H1 (cell line): ENCODE results near the gene GPD1L. TPM values are rescaled to one million over a fixed set of nuclear protein-coding genes. Genes with fewer than 3 reads are reported as not detected.

Source experiments
- CTCF ChIA-PET: fragments of 300-600 bp; sonication (Branson Sonifier 250); formaldehyde crosslinking; loops from one replicate; lab custom pipeline; 2021; ENCODE audit not compliant: partially characterized antibody; lab: Charles Lee
- POLR2A ChIA-PET: fragments of 300-600 bp; sonication (Branson Sonifier 250); formaldehyde crosslinking; loops from one replicate; lab custom pipeline; 2021; ENCODE audit warnings: inconsistent platforms; ENCODE audit not compliant: partially characterized antibody; lab: Charles Lee
- DNase-seq, 2 experiments: peaks; one replicate each; pipeline versions ENCODE4 v3.0.0 to v3.0.0-alpha.2; 2010 to 2022; ENCODE audit warnings: low spot score in 2 of 2, low read depth in 1 of 2, mixed read lengths in 1 of 2
- FAIRE-seq: peaks from 2 replicates; lab custom pipeline; 2011; peaks lifted over from hg19 to GRCh38; lab: Jason Lieb, UNC
- H2AFZ ChIP-seq: 2 replicates; pipeline ENCODE4 v1.8.1; 2012; ENCODE audit warnings: low read length, inconsistent platforms
- H2AK5ac ChIP-seq: 2 replicates; pipeline ENCODE4 v1.6.1; 2013; ENCODE audit warnings: low read depth, low read length
- H2BK120ac ChIP-seq: replicated peaks from 2 replicates; pipeline ENCODE3; 2013; ENCODE audit warnings: low read depth, low read length, inconsistent platforms
- H2BK12ac ChIP-seq: 2 replicates; pipeline ENCODE4 v1.6.1; 2013; ENCODE audit warnings: low read depth, low read length
- H2BK15ac ChIP-seq: 2 replicates; pipeline ENCODE4 v1.6.1; 2013; ENCODE audit warnings: low read length
- H2BK20ac ChIP-seq: 2 replicates; pipeline ENCODE4 v1.6.1; 2013; ENCODE audit warnings: low read length
- H2BK5ac ChIP-seq: 2 replicates; pipeline ENCODE4 v1.6.1; 2013; ENCODE audit warnings: low read depth, low read length
- H3K14ac ChIP-seq: 2 replicates; pipeline ENCODE4 v1.6.1; 2013; ENCODE audit warnings: inconsistent platforms; ENCODE audit not compliant: insufficient read length
- H3K18ac ChIP-seq: 2 replicates; pipeline ENCODE4 v1.6.1; 2013; ENCODE audit warnings: low read length; ENCODE audit errors: extremely low read depth
- H3K23ac ChIP-seq: 2 replicates; pipeline ENCODE4 v1.6.1; 2013; ENCODE audit warnings: inconsistent platforms; ENCODE audit not compliant: insufficient read length
- H3K23me2 ChIP-seq: 2 replicates; pipeline ENCODE4 v1.6.1; 2013; ENCODE audit warnings: low read depth, low read length
- H3K27ac ChIP-seq: 2 replicates; pipeline ENCODE4 v1.6.1; 2011; ENCODE audit warnings: low read depth, low read length, inconsistent platforms
- H3K27me3 ChIP-seq, 4 experiments: replicated peaks in 1 of 4; 1 replicate in 1 of 4; 2 replicates in 3 of 4; pipeline versions ENCODE4 v1.6.1 to v1.8.1; 2011 to 2013; ENCODE audit warnings: low read length in 3 of 4, mild to moderate bottlenecking in 3 of 4, inconsistent platforms in 2 of 4, mixed read lengths in 2 of 4, moderate library complexity in 1 of 4; ENCODE audit not compliant: control insufficient read depth in 3 of 4, insufficient read depth in 3 of 4; ENCODE audit errors: extremely low read depth in 1 of 4
- H3K36me3 ChIP-seq, 4 experiments: 2 replicates each; pipeline versions ENCODE4 v1.6.1 to v1.8.1; 2011 to 2013; ENCODE audit warnings: mild to moderate bottlenecking in 4 of 4, low read length in 3 of 4, moderate library complexity in 2 of 4, control low read depth in 1 of 4, inconsistent platforms in 1 of 4; ENCODE audit not compliant: insufficient read depth in 4 of 4, control insufficient read depth in 2 of 4
- H3K4ac ChIP-seq: replicated peaks from 2 replicates; pipeline ENCODE3; 2013; ENCODE audit warnings: low read length, low read depth, mixed read lengths, inconsistent platforms; ENCODE audit not compliant: insufficient read length
- H3K4me1 ChIP-seq, 4 experiments: replicated peaks in 1 of 4; 1 replicate in 1 of 4; 2 replicates in 3 of 4; pipeline versions ENCODE4 v1.6.1 to v1.8.1; 2011 to 2013; ENCODE audit warnings: low read length in 3 of 4, inconsistent platforms in 2 of 4, mixed read lengths in 1 of 4; ENCODE audit not compliant: insufficient read depth in 4 of 4, control insufficient read depth in 3 of 4
- H3K4me2 ChIP-seq, 2 experiments: 2 replicates each; pipeline versions ENCODE4 v1.6.1 to v1.8.1; 2011 to 2013; ENCODE audit warnings: low read depth in 2 of 2, low read length in 2 of 2, control low read depth in 1 of 2, inconsistent platforms in 1 of 2, mild to moderate bottlenecking in 1 of 2; ENCODE audit not compliant: insufficient read depth in 1 of 2
- H3K4me3 ChIP-seq, 4 experiments: fragments of 200-600, 300-600 bp in 1 of 4; sonication (generic), shearing (Covaris generic), sonication (Bioruptor Twin) in 1 of 4; 2 replicates each; pipeline versions ENCODE4 v1.5.1 to v1.8.1; 2011 to 2016; ENCODE audit warnings: low read length in 4 of 4, low read depth in 3 of 4, control low read depth in 2 of 4, inconsistent platforms in 2 of 4, mild to moderate bottlenecking in 2 of 4, mixed read lengths in 1 of 4, moderate library complexity in 1 of 4; ENCODE audit not compliant: insufficient read depth in 2 of 4; ENCODE audit errors: extremely low read depth in 1 of 4
- H3K56ac ChIP-seq: replicated peaks from 2 replicates; pipeline ENCODE3; 2013; ENCODE audit warnings: low read depth, mild to moderate bottlenecking, mixed read lengths, low read length, inconsistent platforms; ENCODE audit not compliant: insufficient read length
- H3K79me1 ChIP-seq: 2 replicates; pipeline ENCODE4 v1.6.1; 2013; ENCODE audit warnings: low read depth, low read length, control low read depth
- H3K79me2 ChIP-seq, 2 experiments: 2 replicates each; pipeline versions ENCODE4 v1.6.1 to v1.8.1; 2012 to 2013; ENCODE audit warnings: low read length in 2 of 2, mild to moderate bottlenecking in 2 of 2, inconsistent platforms in 1 of 2; ENCODE audit not compliant: insufficient read depth in 2 of 2, control insufficient read depth in 1 of 2
- H3K9ac ChIP-seq, 4 experiments: replicated peaks in 1 of 4; 1 replicate in 1 of 4; 2 replicates in 3 of 4; pipeline versions ENCODE4 v1.6.1 to v1.8.1; 2011 to 2013; ENCODE audit warnings: low read depth in 3 of 4, low read length in 3 of 4, control low read depth in 2 of 4, mild to moderate bottlenecking in 2 of 4, moderate library complexity in 2 of 4, inconsistent platforms in 1 of 4; ENCODE audit errors: extremely low read depth in 1 of 4
- H3K9me3 ChIP-seq, 2 experiments: 2 replicates each; pipeline versions ENCODE4 v1.6.1 to v1.8.1; 2012 to 2013; ENCODE audit warnings: mild to moderate bottlenecking in 2 of 2, moderate library complexity in 2 of 2, control low read depth in 1 of 2, inconsistent platforms in 1 of 2, low read depth in 1 of 2, low read length in 1 of 2, mixed read lengths in 1 of 2; ENCODE audit not compliant: insufficient read depth in 2 of 2
- H4K20me1 ChIP-seq, 2 experiments: replicated peaks in 1 of 2; 2 replicates each; pipeline versions ENCODE3 to v1.8.1; 2011 to 2013; ENCODE audit warnings: inconsistent platforms in 2 of 2, low read length in 2 of 2, mild to moderate bottlenecking in 1 of 2; ENCODE audit not compliant: insufficient read depth in 2 of 2, control insufficient read depth in 1 of 2
- H4K5ac ChIP-seq: 2 replicates; pipeline ENCODE4 v1.6.1; 2013; ENCODE audit warnings: low read length, low read depth, mixed read lengths, inconsistent platforms; ENCODE audit not compliant: insufficient read length
- H4K8ac ChIP-seq: 2 replicates; pipeline ENCODE4 v1.8.0; 2013; ENCODE audit warnings: mild to moderate bottlenecking, moderate library complexity, low read length, inconsistent platforms; ENCODE audit not compliant: insufficient read depth; ENCODE audit errors: extremely low read depth
- H4K91ac ChIP-seq: replicated peaks from 2 replicates; pipeline ENCODE3; 2013; ENCODE audit warnings: low read length, mixed read lengths, inconsistent platforms; ENCODE audit not compliant: insufficient read length
- ATF3 ChIP-seq: IDR thresholded peaks from 2 replicates; pipeline ENCODE4 v1.6.1; 2011; ENCODE audit warnings: low read depth, mild to moderate bottlenecking, low read length; ENCODE audit not compliant: insufficient read depth
- BACH1 ChIP-seq: IDR thresholded peaks from 2 replicates; pipeline ENCODE4 v1.6.1; 2012; ENCODE audit warnings: low read length, improper control_type of control experiment
- HDAC2 ChIP-seq, 2 experiments: fragments of 300-600 bp in 1 of 2; sonication (generic) in 1 of 2; IDR thresholded peaks; 2 replicates each; pipeline ENCODE4 v1.6.1; 2011 to 2012; ENCODE audit warnings: low read depth in 2 of 2, low read length in 2 of 2, mild to moderate bottlenecking in 2 of 2, moderate library complexity in 2 of 2, borderline replicate concordance in 1 of 2, inconsistent platforms in 1 of 2
- KDM5A ChIP-seq: fragments of 200-600 bp; IDR thresholded peaks from 2 replicates; pipeline ENCODE4 v1.7.1; 2012; ENCODE audit warnings: mild to moderate bottlenecking, low read length, inconsistent platforms, mixed read lengths
- MAFK ChIP-seq: IDR thresholded peaks from 2 replicates; pipeline ENCODE4 v1.6.1; 2012; ENCODE audit warnings: low read depth, mild to moderate bottlenecking, improper control_type of control experiment, low read length
- POU5F1 ChIP-seq: IDR thresholded peaks from 2 replicates; pipeline ENCODE4 v1.6.1; 2011; ENCODE audit warnings: low read depth, mild to moderate bottlenecking, low read length, moderate library complexity
- RBBP5 ChIP-seq: IDR thresholded peaks from 2 replicates; pipeline ENCODE4 v1.7.1; 2012; ENCODE audit warnings: low read depth, mild to moderate bottlenecking, inconsistent platforms, low read length, moderate library complexity, borderline replicate concordance
- SIX5 ChIP-seq: IDR thresholded peaks from 2 replicates; pipeline ENCODE4 v1.6.1; 2011; ENCODE audit warnings: mild to moderate bottlenecking, low read depth, low read length
- SRF ChIP-seq: IDR thresholded peaks from 2 replicates; pipeline ENCODE4 v1.6.1; 2011; ENCODE audit warnings: mild to moderate bottlenecking, low read depth, low read length, moderate library complexity
- SUZ12 ChIP-seq: fragments of 200-600 bp; sonication (generic); IDR thresholded peaks from 2 replicates; pipeline ENCODE4 v1.6.1; 2012; ENCODE audit warnings: mild to moderate bottlenecking, inconsistent platforms, low read length, moderate library complexity, mixed read lengths
- TBP ChIP-seq: IDR thresholded peaks from 2 replicates; pipeline ENCODE4 v1.6.1; 2011; ENCODE audit warnings: low read depth, low read length, improper control_type of control experiment
- WGBS, 2 experiments: shearing (Covaris generic) in 1 of 2; methylation state at CpG; one replicate each; pipeline versions ENCODE4 v1.1.6 to v1.1.7; 2013 to 2015; ENCODE audit warnings: low lambda C conversion rate in 2 of 2, mixed read lengths in 2 of 2, inconsistent platforms in 1 of 2, low coverage in 1 of 2, missing lambda C conversion rate in 1 of 2; ENCODE audit not compliant: insufficient replicate concordance in 2 of 2, insufficient coverage in 1 of 2, insufficient read length in 1 of 2; ENCODE audit errors: extremely low coverage in 1 of 2, missing lambda C conversion rate in 1 of 2; 5-methylcytosine and 5-hydroxymethylcytosine counted together
- polyA plus RNA-seq, 7 experiments: library from polyadenylated mRNA; depleted of rRNA in 3 of 7; stranded (reverse) in 5 of 7; unstranded in 2 of 7; fragments of >200 nt in 5 of 7; fragments of 200-250 nt in 2 of 7; gene quantifications; 1 replicate in 5 of 7; 2 replicates in 1 of 7; 4 replicates in 1 of 7; pipeline versions ENCODE4 v1.2.1 to v1.2.3, GENCODE V29; 2011 to 2013; ENCODE audit warnings: missing spikeins in 2 of 7, mixed read lengths in 2 of 7
- total RNA-seq: library from RNA; stranded (reverse); fragmentation: NEBNext Ultra II Directional; extraction: Animal tissue kit (Norgen Biotek cat#: 25700); gene quantifications from 2 replicates; pipeline ENCODE4 v1.2.1, GENCODE V29; 2021
- TF ChIP-seq, protein P1 (sequence below), 3 experiments: IDR thresholded peaks; 1 replicate in 2 of 3; 2 replicates in 1 of 3; pipeline versions ENCODE4 v1.5.1 to v1.6.1; 2011; ENCODE audit warnings: low read length in 3 of 3, mild to moderate bottlenecking in 3 of 3, inconsistent platforms in 2 of 3, low read depth in 1 of 3, moderate library complexity in 1 of 3; ENCODE audit not compliant: insufficient read depth in 1 of 3; ENCODE audit errors: control extremely low read depth in 1 of 3

GPD1L gene
- total and polyA plus RNA-seq, 2 of the 8 experiments (the other 6 are each of a cell fraction or from before 2014, with no cell fraction given) = 2.4 to 8.4 TPM

DNA sequence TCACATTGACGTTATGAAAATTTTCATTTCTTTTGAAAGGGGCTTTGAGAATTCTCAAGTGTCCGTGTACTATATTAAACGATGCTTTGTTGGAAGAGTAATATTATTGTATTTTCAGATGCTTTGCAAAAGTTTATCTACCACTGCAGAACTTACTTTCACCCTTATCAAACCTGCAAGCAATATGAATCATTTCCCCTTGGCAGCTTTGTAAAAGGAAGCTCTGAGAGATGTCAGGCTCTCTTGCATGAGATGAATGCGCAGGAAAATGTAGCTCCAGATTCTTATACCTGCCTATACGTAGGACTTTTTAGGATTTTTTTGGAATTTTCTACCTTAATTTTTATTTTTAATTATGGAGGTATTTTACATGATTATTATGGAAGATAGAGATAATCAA is 34.5 kb downstream of the GPD1L start:
- H2BK120ac ChIP-seq = no peak overlapping the region
- H3K9me3 ChIP-seq = no peaks in the 10 kb centered on the region
- H3K23ac ChIP-seq = no peak overlapping the region
- no peak overlapping the region for H2BK12ac ChIP-seq
- H2AFZ ChIP-seq = no peak overlapping the region
- H3K9ac ChIP-seq = no peak overlapping the region
- no peaks in the 10 kb centered on the region for H3K4me1 ChIP-seq
- H3K27ac ChIP-seq = no peak overlapping the region
- H4K20me1 ChIP-seq = peaks cover 0 to 2% of the 10 kb centered on the region in 2 experiments
- H2BK15ac ChIP-seq = no peak overlapping the region
- no peak overlapping the region for H4K8ac ChIP-seq
- H3K4ac ChIP-seq = no peak overlapping the region
- no peak overlapping the region for H3K14ac ChIP-seq
- H3K23me2 ChIP-seq = no peaks in the 10 kb centered on the region; the same call in 1 of the 2 replicates
- H4K91ac ChIP-seq = no peak overlapping the region
- H3K36me3 ChIP-seq = no peaks in the 10 kb centered on the region
- FAIRE-seq = no peak
- H2BK20ac ChIP-seq = no peak overlapping the region
- 95% methylated on average over 5 of the region's 5 CpGs; no CpG with 5 or more reads in 1 of the 2 experiments for WGBS, 2 experiments
- H2AK5ac ChIP-seq = no peak overlapping the region
- POLR2A ChIA-PET = no interaction called here
- no peaks in the 10 kb centered on the region for H3K79me1 ChIP-seq
- no peak overlapping the region for H4K5ac ChIP-seq
- H3K4me2 ChIP-seq = no peak overlapping the region
- H3K56ac ChIP-seq = no peak overlapping the region
- no peak for DNase-seq
- H3K4me3 ChIP-seq = no peak overlapping the region
- no peak overlapping the region for H3K18ac ChIP-seq
- H3K79me2 ChIP-seq = no peaks in the 10 kb centered on the region
- H2BK5ac ChIP-seq = no peak overlapping the region
- CTCF ChIA-PET = no interaction called here
- no peaks in the 10 kb centered on the region for H3K27me3 ChIP-seq
- TF ChIP-seq BACH1 (no peak), HDAC2 (IDR thresholded peaks at IDR 0.05; ENCODE audit: borderline replicate concordance in 1 of 2, low read depth in 2 of 2, low read length in 2 of 2) (no peak), ATF3 (no peak), SRF (no peak), POU5F1 (no peak), SUZ12 (no peak), KDM5A (no peak), SIX5 (no peak), RBBP5 (no peak), TBP (no peak), MAFK (no peak)
- TF ChIP-seq, protein P1, sequence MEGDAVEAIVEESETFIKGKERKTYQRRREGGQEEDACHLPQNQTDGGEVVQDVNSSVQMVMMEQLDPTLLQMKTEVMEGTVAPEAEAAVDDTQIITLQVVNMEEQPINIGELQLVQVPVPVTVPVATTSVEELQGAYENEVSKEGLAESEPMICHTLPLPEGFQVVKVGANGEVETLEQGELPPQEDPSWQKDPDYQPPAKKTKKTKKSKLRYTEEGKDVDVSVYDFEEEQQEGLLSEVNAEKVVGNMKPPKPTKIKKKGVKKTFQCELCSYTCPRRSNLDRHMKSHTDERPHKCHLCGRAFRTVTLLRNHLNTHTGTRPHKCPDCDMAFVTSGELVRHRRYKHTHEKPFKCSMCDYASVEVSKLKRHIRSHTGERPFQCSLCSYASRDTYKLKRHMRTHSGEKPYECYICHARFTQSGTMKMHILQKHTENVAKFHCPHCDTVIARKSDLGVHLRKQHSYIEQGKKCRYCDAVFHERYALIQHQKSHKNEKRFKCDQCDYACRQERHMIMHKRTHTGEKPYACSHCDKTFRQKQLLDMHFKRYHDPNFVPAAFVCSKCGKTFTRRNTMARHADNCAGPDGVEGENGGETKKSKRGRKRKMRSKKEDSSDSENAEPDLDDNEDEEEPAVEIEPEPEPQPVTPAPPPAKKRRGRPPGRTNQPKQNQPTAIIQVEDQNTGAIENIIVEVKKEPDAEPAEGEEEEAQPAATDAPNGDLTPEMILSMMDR (IDR thresholded peaks at IDR 0.05; ENCODE audit: control extremely low read depth in 1 of 3, insufficient read depth in 1 of 3, low read depth in 1 of 3, low read length in 3 of 3) = no peak
